Suprapubic skin (tissue), 4 donors: Measurements from ENCODE around the gene TMEM163.

Source experiments
- POLR2A ChIP-seq, 2 donors: fragments of 450-650 bp; IDR thresholded peaks; one replicate each; pipeline ENCODE4 v1.6.1; 2017; ENCODE audit warnings: antibody characterized with exemption in 2 of 2, mild to moderate bottlenecking in 2 of 2, moderate library complexity in 2 of 2
- POLR2AphosphoS5 ChIP-seq, 3 donors: sonication (generic); formaldehyde crosslinking; IDR thresholded peaks; one replicate each; pipeline ENCODE4 v1.6.1; 2017; ENCODE audit warnings: antibody characterized with exemption in 3 of 3
- TF ChIP-seq, protein P1 (sequence below), 2 donors: fragments of 200-600 bp in 1 of 2; fragments of 450-650 bp in 1 of 2; sonication (generic) in 1 of 2; IDR thresholded peaks; one replicate each; pipeline ENCODE4 v1.5.1; 2016 to 2019; ENCODE audit warnings: antibody characterized with exemption in 2 of 2, mild to moderate bottlenecking in 1 of 2, moderate library complexity in 1 of 2

GRCh38 chr2:134421556-134422328 lies 297.1 kb downstream of the TMEM163 start:
- TF ChIP-seq, protein P1, sequence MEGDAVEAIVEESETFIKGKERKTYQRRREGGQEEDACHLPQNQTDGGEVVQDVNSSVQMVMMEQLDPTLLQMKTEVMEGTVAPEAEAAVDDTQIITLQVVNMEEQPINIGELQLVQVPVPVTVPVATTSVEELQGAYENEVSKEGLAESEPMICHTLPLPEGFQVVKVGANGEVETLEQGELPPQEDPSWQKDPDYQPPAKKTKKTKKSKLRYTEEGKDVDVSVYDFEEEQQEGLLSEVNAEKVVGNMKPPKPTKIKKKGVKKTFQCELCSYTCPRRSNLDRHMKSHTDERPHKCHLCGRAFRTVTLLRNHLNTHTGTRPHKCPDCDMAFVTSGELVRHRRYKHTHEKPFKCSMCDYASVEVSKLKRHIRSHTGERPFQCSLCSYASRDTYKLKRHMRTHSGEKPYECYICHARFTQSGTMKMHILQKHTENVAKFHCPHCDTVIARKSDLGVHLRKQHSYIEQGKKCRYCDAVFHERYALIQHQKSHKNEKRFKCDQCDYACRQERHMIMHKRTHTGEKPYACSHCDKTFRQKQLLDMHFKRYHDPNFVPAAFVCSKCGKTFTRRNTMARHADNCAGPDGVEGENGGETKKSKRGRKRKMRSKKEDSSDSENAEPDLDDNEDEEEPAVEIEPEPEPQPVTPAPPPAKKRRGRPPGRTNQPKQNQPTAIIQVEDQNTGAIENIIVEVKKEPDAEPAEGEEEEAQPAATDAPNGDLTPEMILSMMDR (IDR thresholded peaks at IDR 0.05), result no peak
- TF ChIP-seq POLR2A (IDR thresholded peaks at IDR 0.05) (no peak), POLR2AphosphoS5 (IDR thresholded peaks at IDR 0.05) (no peak)
